HG02970 (cell line): ENCODE results near the gene PDAP1.
"Not testable (repeated sequence)": the region's sequence is repeated elsewhere in the genome, so short reads cannot be mapped to it uniquely, and the experiment has no call there.

Experiments used
- ATAC-seq: cut with Tn5 transposase; IDR thresholded peaks from one replicate; pipeline ENCODE4 v1.9.1; 2021; ENCODE audit warnings: mild to moderate bottlenecking, moderate library complexity, moderate number of reproducible peaks; ENCODE audit not compliant: unreplicated experiment, low FRiP score

PDAP1 gene

GRCh38 chr7:99397297-99397983, 11.0 kb downstream of the PDAP1 start:
- no peak for ATAC-seq

GRCh38 chr7:99396418-99397296, 11.7 kb downstream of the PDAP1 start:
- no peak for ATAC-seq

DNA sequence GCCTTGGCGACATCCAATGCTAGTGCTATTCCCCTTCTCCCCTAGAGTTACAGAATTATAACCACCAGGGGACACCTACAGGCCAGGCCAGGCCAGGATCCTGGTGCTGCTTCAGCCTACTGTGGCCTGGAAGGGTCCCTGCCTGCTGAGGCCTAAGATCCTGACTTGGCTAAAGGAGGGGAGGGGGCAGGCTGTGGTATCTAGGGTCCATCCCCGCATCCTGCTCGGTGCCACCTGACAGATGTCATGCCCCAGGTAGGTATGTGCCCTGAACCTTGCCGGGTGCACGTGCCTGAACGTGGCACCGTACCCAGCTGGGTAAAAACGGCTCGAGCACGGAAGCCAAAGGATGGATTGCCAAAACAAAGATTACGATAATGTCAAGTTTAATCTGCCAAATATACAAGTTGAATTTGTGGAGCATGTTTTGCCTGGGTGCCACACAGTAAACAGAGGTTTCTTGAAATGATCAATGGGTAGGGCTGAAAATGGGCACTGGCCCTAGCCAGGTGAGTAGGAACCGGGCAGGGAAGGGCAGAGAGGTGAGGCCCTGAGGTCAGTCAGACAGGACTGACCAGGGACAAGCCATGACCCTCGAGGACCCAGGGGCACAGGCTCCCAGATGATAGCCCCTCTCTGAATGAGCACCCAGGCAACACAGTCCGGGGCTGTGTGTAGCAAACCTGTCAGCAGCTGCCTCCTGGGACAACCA, 12.6 kb downstream of the PDAP1 start:
- ATAC-seq = no peak

DNA sequence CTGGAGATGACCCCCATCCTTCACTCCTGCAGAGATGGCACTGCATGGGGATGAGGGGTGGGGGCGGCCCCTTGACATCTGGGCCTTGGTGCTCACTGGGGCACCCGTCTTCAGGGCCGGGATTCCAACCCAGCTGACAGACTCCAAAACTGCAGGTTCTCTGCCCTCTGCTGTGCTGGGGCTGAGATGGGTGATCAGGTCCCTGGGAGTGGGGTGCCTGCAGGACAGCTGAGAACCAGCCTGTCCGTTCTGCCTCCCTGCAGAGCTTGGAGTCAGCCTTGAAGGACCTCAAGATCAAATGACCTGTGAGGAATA, 14.3 kb downstream of the PDAP1 start:
- ATAC-seq = no peak

- ATAC-seq = no peak
These were observed 14.8 kb downstream of the PDAP1 start for GRCh38 chr7:99393355-99394187.

DNA sequence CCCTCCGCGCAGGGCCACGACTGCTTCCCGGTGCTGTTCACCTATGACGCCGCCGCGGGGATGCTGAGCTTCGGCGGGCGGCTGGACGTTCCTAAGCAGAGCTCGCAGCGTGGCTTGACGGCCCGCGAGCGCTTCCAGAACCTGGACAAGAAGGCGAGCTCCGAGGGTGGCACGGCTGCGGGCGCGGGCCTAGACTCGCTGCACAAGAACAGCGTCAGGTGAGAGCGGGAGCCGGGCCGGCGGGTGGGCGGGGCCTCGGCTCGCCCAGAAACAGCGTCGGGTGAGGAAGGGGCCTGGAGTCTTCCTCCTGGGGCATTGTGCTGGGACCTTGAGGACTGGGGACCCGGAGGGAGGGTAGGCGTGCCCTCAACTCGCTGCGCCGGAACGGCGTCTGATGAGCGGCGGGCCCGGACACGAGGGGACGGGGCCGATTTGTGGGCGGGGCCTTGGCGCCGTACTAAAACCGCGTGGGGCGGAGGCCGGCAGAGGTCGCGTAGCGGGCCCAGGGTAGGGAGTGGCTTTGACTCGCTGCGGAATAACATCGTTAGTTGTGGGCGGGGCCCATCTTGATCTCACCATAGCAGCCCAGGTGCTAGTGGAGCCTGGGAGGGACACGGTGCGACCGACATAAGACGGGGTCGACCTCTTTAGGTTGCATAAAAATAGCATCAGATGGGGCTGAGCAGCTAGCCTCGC, 15.6 kb downstream of the PDAP1 start:
- ATAC-seq = no peak

DNA sequence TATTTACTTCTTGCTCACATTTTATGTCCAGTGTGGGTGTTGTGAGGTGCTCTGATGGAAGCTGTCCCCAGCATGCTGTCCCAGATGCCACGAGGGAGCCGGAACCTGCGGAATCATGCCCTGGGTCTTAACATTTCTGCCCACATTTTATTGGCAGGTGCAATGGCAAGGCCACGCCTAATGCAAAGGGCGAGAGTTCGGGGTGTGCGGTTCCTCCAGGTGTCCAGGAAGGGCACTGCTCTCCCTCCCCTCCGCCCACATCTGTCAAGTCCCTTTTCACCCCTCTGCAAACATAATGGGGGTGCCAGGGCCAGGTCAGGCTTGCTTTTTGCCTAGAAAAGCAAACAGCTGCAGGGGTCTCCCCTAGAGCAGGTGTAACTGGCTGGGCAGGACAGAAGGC, 16.4 kb downstream of the PDAP1 start:
- ATAC-seq = no peak

- no peak for ATAC-seq
These were observed 17.3 kb downstream of the PDAP1 start for GRCh38 chr7:99390941-99391602.

GRCh38 chr7:99389772-99390171, 18.6 kb downstream of the PDAP1 start:
- ATAC-seq = no peak

GRCh38 chr7:99387912-99388311, 20.5 kb downstream of the PDAP1 start:
- ATAC-seq = no peak

DNA sequence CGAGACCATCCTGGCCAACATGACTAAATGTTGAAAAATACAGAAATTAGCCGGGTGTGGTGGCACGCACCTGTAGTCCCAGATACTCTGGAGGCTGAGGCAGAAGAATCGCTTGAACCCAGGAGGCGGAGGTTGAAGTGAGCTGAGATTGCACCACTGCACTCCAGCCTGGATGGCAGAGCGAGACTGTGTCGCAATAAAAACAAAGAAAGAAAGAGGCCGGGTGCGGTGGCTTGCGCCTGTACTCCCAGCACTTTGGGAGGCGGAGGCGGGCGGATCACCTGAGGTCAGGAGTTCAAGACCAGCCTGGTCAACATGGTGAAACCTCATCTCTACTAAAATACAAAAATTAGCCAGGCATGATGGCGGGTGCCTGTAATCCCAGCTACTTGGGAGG, 21.2 kb downstream of the PDAP1 start:
- not testable (repeated sequence) for ATAC-seq

GRCh38 chr7:99386584-99387238, 21.7 kb downstream of the PDAP1 start:
- ATAC-seq = no peak

DNA sequence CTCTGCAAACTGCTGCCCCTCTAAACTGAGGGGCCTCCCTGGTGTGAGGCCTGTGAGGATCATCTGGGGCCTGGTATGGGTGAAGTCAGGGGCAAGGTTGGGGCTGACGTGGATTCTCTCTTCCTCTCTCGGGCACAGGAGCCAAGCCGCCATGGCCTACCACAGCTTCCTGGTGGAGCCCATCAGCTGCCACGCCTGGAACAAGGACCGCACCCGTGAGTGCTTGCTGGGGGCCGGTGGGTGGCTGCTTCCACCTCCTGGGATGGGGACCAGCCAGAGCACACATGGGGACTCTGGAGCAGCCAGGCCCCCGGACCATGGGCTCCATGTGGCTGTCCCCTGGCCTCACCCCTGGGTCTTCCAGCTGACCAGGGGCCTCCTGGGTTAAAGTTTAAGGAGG, 22.8 kb downstream of the PDAP1 start:
- ATAC-seq = no peak

DNA sequence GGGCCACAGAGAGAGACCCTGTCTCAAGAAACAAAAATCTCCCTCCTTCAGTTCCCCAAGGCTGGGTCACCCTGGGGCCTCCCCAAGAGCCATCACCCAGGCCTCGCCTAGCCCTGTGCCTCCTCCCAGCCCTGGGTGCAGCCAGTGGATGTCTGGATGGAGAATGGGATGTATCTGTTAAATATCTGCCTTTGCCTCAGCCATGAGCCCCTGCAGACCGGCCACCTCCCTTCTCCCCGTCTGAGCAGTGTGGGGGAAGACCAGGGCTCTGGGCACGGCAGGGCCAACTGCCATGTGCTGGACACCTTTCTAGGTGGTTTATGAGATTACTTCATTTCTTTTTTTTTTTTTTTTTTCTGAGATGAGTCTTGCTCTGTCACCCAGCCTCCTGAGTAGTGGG, 23.9 kb downstream of the PDAP1 start:
- ATAC-seq = no peak

- no peak for ATAC-seq
These were observed 24.5 kb downstream of the PDAP1 start for GRCh38 chr7:99383791-99384370.

DNA sequence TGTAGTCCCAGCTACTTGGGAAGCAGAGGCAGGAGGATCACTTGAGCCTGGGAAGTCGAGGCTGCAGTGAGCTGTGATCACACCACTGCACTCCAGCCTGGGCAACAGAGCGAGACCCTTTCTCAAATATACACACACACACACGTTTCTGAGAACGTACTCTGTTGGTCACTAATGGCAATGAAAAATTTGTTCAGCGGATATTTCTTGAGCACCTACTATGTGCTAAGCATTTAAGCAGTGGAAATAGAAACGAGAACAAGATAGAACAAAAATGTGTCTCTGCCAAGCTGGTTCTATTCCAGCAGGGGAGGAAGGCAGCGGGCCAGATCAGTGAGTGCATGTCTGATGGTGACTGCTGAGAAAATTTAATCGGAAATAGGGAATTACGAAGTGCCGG, 25.2 kb downstream of the PDAP1 start:
- no peak for ATAC-seq

DNA sequence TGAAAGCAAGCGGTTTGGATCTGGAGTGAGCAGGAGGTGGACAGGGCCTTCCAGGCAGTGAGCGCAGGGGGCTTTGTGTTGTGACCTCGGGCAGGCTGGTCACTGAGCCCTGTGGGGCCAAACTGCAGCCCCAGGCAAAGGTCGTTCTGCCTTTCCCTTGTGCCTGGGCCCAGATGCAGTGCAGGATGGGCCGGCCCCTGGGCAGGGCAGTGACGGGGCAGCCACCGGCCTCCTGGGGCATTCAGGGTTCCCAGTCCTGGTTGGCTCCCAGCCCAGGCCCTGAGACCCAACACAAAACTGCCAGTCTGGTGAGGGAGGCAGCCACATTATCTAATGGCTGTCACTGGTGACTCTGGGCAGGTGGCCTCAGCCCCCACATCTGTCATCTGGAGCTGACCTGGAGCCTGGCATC, 26.7 kb downstream of the PDAP1 start:
- no peak for ATAC-seq

DNA sequence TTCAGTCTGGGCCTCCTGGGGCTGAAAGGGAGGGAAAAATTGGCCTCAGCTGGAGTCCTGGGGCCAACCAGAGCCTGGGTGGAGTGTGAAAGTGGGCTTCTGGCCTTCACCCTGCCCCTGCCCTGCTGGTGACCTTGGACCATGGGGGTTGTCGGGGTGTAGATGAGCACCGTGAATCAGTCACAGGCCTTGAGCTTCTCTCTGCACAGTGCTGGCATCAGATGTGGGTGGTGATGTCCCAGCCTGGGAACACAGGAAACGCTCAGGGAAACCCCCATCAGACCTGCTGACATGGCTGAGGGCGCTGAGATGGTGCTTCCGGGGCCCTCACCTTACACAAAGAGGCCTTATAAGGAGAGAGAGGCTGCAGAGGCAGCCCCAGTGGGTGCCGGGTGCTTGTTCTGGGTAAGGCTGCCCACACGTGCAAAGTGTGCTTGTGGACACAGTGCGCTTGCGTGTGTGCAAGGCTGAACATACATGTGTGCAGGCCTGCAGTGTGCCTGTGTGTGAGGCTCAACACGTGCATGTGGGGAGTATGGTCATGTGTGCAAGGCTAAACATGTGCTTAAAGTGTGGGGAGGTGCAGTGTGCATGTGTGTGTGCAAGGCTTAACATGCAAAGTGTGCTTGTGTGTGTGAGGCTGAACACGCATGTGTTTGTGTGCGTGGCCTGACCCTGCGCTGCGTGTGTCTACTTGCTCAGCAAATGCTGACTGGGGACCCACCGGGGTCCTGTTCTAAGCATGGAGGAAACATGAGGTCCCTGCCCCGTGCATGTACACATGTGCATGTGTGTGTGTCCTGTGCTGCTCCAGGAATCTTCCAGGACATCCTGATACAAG, 27.4 kb downstream of the PDAP1 start:
- ATAC-seq = peak; percentile 67
